Gastroesophageal sphincter (tissue), 4 donors: Measurements from ENCODE around the gene MBNL1. TPM values are rescaled to one million over a fixed set of nuclear protein-coding genes. Genes with fewer than 3 reads are reported as not detected.

Experiments used
- ATAC-seq: fragments of 150-250 bp; one replicate; pipeline ENCODE4 v1.9.1; 2016; ENCODE audit warnings: mild to moderate bottlenecking, moderate library complexity
- H3K27ac ChIP-seq, 4 donors: fragments of 200-600 bp; sonication (generic) in 3 of 4; 1 replicate in 3 of 4; 2 replicates in 1 of 4; pipeline ENCODE4 v1.5.1; 2016 to 2019
- H3K27me3 ChIP-seq: fragments of 200-600 bp; sonication (generic); one replicate; pipeline ENCODE4 v1.5.1; 2019
- H3K36me3 ChIP-seq, 2 donors: fragments of 200-600 bp; sonication (generic); one replicate each; pipeline ENCODE4 v1.5.1; 2019; ENCODE audit warnings: control low read depth in 1 of 2
- H3K4me1 ChIP-seq, 3 donors: fragments of 200-600 bp; sonication (generic); 1 replicate in 2 of 3; 2 replicates in 1 of 3; pipeline ENCODE4 v1.5.1; 2016 to 2019; ENCODE audit warnings: control low read depth in 2 of 3
- H3K4me3 ChIP-seq, 2 donors: fragments of 200-600 bp; sonication (generic); one replicate each; pipeline ENCODE4 v1.5.1; 2019; ENCODE audit warnings: mild to moderate bottlenecking in 1 of 2, moderate library complexity in 1 of 2
- H3K9me3 ChIP-seq, 3 donors: fragments of 200-600 bp; sonication (generic); one replicate each; pipeline ENCODE4 v1.5.1; 2017 to 2019; ENCODE audit warnings: control low read depth in 2 of 3
- EP300 ChIP-seq: sonication (generic); formaldehyde crosslinking; IDR thresholded peaks from one replicate; pipeline ENCODE4 v1.6.1; 2017; ENCODE audit warnings: antibody characterized with exemption, mild to moderate bottlenecking
- POLR2A ChIP-seq, 2 donors: fragments of 450-650 bp; IDR thresholded peaks; one replicate each; pipeline ENCODE4 v1.6.1; 2017; ENCODE audit warnings: antibody characterized with exemption in 2 of 2, mild to moderate bottlenecking in 2 of 2, moderate library complexity in 1 of 2
- POLR2AphosphoS5 ChIP-seq: sonication (generic); formaldehyde crosslinking; IDR thresholded peaks from one replicate; pipeline ENCODE4 v1.6.1; 2017; ENCODE audit warnings: antibody characterized with exemption
- whole genome bisulfite sequencing, 2 donors: methylation state at CpG; one replicate each; pipeline ENCODE4 v1.1.5; 2018; ENCODE audit warnings: low coverage in 1 of 2; 5-methylcytosine and 5-hydroxymethylcytosine counted together
- total RNA-seq, 4 donors: library from RNA; depleted of rRNA; stranded (reverse); fragments of >200 nt; gene quantifications; one replicate each; pipeline ENCODE4 v1.1.0, GENCODE V29; 2016
- TF ChIP-seq, protein P1 (sequence below), 4 experiments: fragments of 200-600 bp in 2 of 4; fragments of 450-650 bp in 2 of 4; sonication (generic) in 1 of 4; IDR thresholded peaks; one replicate each; pipeline ENCODE4 v1.5.1; 2017 to 2019; ENCODE audit warnings: antibody characterized with exemption in 4 of 4, mild to moderate bottlenecking in 2 of 4, moderate library complexity in 2 of 4

Gene MBNL1
- total RNA-seq, 4 donors from 2014 or later: 623 to 745 (median 684) TPM

DNA sequence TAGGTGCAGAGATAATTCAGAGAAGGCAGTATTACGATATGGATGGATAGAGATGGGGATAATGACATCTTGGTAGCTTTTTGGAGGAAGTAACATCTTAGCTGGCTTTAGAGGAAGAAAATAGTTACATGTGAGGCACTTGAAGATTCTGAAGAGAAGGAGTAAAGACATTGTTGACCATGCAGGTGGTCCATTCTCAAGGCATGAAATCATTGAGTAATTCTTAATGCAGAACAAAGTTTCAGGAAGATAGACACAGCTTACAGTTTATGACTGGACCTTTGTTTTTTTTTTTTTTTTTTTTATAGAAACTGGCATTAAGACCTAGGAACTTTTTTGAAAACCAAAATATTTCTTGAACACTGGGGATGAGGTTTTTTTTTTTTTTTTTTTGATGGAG lies 28.2 kb downstream of the MBNL1 start:
- WGBS, 2 donors: 76 to 91% methylated on average over 1 of the region's 1 CpG
- no peak for ATAC-seq
- TF ChIP-seq EP300 (no peak), POLR2A (IDR thresholded peaks at IDR 0.05) (no peak), POLR2AphosphoS5 (no peak)
- TF ChIP-seq, protein P1, sequence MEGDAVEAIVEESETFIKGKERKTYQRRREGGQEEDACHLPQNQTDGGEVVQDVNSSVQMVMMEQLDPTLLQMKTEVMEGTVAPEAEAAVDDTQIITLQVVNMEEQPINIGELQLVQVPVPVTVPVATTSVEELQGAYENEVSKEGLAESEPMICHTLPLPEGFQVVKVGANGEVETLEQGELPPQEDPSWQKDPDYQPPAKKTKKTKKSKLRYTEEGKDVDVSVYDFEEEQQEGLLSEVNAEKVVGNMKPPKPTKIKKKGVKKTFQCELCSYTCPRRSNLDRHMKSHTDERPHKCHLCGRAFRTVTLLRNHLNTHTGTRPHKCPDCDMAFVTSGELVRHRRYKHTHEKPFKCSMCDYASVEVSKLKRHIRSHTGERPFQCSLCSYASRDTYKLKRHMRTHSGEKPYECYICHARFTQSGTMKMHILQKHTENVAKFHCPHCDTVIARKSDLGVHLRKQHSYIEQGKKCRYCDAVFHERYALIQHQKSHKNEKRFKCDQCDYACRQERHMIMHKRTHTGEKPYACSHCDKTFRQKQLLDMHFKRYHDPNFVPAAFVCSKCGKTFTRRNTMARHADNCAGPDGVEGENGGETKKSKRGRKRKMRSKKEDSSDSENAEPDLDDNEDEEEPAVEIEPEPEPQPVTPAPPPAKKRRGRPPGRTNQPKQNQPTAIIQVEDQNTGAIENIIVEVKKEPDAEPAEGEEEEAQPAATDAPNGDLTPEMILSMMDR (IDR thresholded peaks at IDR 0.05): no peak
- Histone ChIP-seq H3K36me3 (peaks cover 0 to 6% of the 10 kb centered on the region in 2 donors), H3K4me3 (no peak overlapping the region), H3K4me1 (peaks cover 25 to 98% (median 28%) of the 10 kb centered on the region in 3 donors), H3K9me3 (no peaks in the 10 kb centered on the region), H3K27ac (peak overlapping the region in 2 of 4 donors; percentile 84), H3K27me3 (no peaks in the 10 kb centered on the region)

DNA sequence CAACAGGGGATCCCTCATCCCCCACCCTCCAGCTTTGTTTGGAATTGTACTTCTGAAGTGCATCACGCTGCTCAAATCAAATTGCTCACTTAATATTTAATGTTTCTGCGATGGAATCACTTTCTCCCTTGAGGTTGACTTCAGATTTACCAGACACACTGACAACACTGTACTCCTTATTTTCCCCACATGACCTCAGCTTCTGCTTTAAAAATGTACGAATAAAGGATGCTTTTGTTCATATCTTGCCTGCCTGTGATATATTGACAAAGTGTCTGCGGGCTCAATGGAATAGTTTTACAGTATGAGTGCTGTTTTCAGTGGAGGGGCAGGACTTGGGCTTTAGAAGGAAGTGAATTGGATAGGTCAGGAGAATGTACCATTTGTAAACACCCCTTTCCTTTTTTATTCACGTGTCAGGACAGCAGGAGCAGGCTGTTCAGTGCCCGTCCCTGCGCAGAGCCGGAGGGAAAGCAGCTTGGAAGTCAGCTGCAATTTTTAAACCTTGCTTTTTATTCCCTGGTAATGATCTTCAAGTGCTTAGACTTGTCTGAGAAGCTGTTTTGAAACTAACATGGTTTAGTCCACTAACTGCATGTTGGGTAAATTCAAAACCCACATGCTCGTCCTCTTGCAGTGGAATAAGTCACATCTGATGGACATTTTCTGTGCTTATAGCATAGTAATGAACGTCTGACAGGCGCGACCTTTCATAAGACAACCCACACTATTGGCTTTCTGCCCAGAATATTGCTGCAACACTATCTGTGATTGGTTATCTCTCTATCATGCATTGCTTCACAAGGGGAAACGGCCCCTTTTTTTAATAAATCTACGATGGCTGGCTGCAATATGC lies 29.9 kb downstream of the MBNL1 start:
- Histone ChIP-seq H3K27me3 (no peaks in the 10 kb centered on the region), H3K27ac (peak overlapping the region; percentile 84 to 89 (median 86)), H3K9me3 (no peaks in the 10 kb centered on the region), H3K36me3 (peaks cover 0 to 6% of the 10 kb centered on the region in 2 donors), H3K4me3 (peak overlapping the region; percentile 49 to 73), H3K4me1 (peaks cover 21 to 94% (median 28%) of the 10 kb centered on the region in 3 donors)
- ATAC-seq: peak; percentile 81
- 1 to 3% methylated on average over 14 of the region's 14 CpGs for WGBS, 2 donors
- TF ChIP-seq POLR2AphosphoS5 (peak; percentile 77), POLR2A (IDR thresholded peaks at IDR 0.05) (peak; percentile 45 to 49)
- TF ChIP-seq, protein P1 (IDR thresholded peaks at IDR 0.05): no peak

DNA sequence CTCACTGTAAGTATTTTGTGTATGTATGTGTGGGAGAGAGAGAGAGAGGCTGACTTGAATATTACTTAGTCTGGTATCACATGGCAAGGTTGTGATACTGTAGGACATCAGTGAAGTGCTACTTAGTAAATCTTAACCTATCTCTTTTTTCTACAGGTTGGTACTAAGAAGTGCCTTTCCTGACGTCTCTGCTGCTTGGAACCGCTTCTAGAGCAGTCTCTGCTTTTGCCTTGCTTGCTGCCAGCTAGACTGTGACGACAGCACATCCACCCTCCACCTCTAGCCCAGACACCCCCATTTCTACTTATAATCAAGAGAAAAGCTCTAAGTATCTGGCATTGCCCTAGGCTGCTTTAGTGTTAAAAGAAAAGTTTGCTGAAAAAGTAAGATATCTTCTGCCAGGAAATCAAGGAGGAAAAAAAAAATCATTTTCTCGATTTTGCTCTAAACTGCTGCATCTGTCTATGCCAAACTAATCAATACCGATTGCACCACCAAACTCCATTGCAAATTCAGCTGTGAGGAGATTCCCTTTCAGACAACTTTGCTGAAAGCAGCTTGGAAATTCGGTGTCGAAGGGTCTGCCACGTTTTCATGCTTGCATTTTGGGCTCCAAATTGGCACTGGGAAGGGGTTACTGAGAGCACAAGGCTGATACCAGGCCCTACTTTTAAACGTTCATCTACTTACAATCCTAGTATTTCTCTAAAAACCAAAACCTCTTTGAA lies 30.7 kb downstream of the MBNL1 start:
- Histone ChIP-seq H3K4me1 (peaks cover 25 to 94% (median 34%) of the 10 kb centered on the region in 3 donors), H3K36me3 (peaks cover 0 to 6% of the 10 kb centered on the region in 2 donors), H3K27me3 (no peaks in the 10 kb centered on the region), H3K4me3 (peak overlapping the region; percentile 49 to 73), H3K9me3 (no peaks in the 10 kb centered on the region), H3K27ac (peak overlapping the region; percentile 84 to 89 (median 86))
- peak; percentile 25 for ATAC-seq
- 7 to 34% methylated on average over 6 to 9 of the region's 9 CpGs for WGBS, 2 donors
- no peak for TF ChIP-seq POLR2AphosphoS5
- no peak for TF ChIP-seq EP300
- TF ChIP-seq POLR2A (IDR thresholded peaks at IDR 0.05): no peak
- TF ChIP-seq, protein P1 (IDR thresholded peaks at IDR 0.05): no peak

DNA sequence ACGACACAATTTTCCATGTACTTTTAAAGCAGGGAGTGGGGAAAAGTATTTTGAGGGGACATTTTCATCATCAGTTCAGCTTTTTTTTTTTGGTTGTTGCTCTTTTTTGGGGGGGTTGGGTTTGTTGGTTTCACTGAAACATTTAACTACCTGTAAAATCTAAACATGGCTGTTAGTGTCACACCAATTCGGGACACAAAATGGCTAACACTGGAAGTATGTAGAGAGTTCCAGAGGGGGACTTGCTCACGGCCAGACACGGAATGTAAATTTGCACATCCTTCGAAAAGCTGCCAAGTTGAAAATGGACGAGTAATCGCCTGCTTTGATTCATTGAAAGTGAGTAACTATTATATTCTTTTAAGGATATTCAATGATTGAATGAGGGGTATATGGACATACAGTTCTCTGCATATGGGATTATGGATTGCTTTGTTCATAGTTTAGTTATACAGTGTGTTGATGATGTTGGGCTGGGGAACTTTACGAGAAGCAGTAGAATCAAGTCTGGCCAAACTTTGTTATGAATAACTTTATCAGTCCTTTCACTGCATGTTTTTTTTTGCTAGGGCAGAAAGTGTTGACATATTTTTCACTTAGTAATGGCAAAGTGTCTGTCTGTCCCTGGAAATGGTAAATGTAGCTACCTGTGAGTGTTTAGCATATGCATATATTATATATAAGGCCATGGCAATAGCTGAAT lies 31.5 kb downstream of the MBNL1 start:
- Histone ChIP-seq H3K36me3 (peaks cover 0 to 6% of the 10 kb centered on the region in 2 donors), H3K4me1 (peaks cover 26 to 94% (median 38%) of the 10 kb centered on the region in 3 donors), H3K9me3 (no peaks in the 10 kb centered on the region), H3K4me3 (peak overlapping the region; percentile 49 to 73), H3K27ac (peak overlapping the region; percentile 84 to 89 (median 86)), H3K27me3 (no peaks in the 10 kb centered on the region)
- TF ChIP-seq EP300 (no peak), POLR2AphosphoS5 (no peak), POLR2A (IDR thresholded peaks at IDR 0.05) (no peak)
- TF ChIP-seq, protein P1 (IDR thresholded peaks at IDR 0.05): no peak
- 22 to 32% methylated on average over 8 of the region's 8 CpGs for WGBS, 2 donors
- ATAC-seq: no peak
